Left kidney (tissue), 2 donors: Measurements from ENCODE around the gene JMJD1C. TPM values are rescaled to one million over a fixed set of nuclear protein-coding genes. Genes with fewer than 3 reads are reported as not detected.
"Not testable (repeated sequence)": the region's sequence is repeated elsewhere in the genome, so short reads cannot be mapped to it uniquely, and the experiment has no call there.

Experiments
- DNase-seq: peaks from one replicate; pipeline ENCODE4 v3.0.0-alpha.2; 2013
- polyA plus RNA-seq: library from polyadenylated mRNA; unstranded; fragments of 120-200 nt; gene quantifications from one replicate; pipeline ENCODE4 v1.2.1, GENCODE V29; 2013; ENCODE audit not compliant: insufficient read length

Gene JMJD1C
- polyA plus RNA-seq, 1 donor: 119 TPM

GRCh38 chr10:63366933-63367332 is 98.8 kb downstream of the JMJD1C start:
- DNase-seq: no peak

GRCh38 chr10:63365976-63366765 is 99.6 kb downstream of the JMJD1C start:
- no peak for DNase-seq

- no peak for DNase-seq
Observed at GRCh38 chr10:63364918-63365317, 100.9 kb downstream of the JMJD1C start.

- DNase-seq: no peak
Observed at GRCh38 chr10:63363951-63364350, 101.8 kb downstream of the JMJD1C start.

- DNase-seq: no peak
Observed at GRCh38 chr10:63355682-63356081, 110.1 kb downstream of the JMJD1C start.

GRCh38 chr10:63352976-63353375 is 112.8 kb downstream of the JMJD1C start:
- no peak for DNase-seq

- no peak for DNase-seq
Observed at GRCh38 chr10:63348245-63348850, 117.4 kb downstream of the JMJD1C start.

- DNase-seq: no peak
Observed at GRCh38 chr10:63346015-63346441, 119.7 kb downstream of the JMJD1C start.

GRCh38 chr10:63344269-63344668 is 121.5 kb downstream of the JMJD1C start:
- DNase-seq: no peak

GRCh38 chr10:63343476-63343875 is 122.3 kb downstream of the JMJD1C start:
- no peak for DNase-seq

- not testable (repeated sequence) for DNase-seq
Observed at GRCh38 chr10:63339640-63340039, 126.1 kb downstream of the JMJD1C start.

GRCh38 chr10:63337455-63338251 is 128.1 kb downstream of the JMJD1C start:
- DNase-seq: no peak

- no peak for DNase-seq
Observed at GRCh38 chr10:63331586-63331985, 134.2 kb downstream of the JMJD1C start.

GRCh38 chr10:63324495-63324854 is 141.3 kb downstream of the JMJD1C start:
- no peak for DNase-seq

GRCh38 chr10:63323701-63324494 is 141.9 kb downstream of the JMJD1C start:
- DNase-seq: no peak

GRCh38 chr10:63320683-63321082 is 145.1 kb downstream of the JMJD1C start:
- no peak for DNase-seq

- DNase-seq: no peak
Observed at GRCh38 chr10:63319231-63319630, 146.5 kb downstream of the JMJD1C start.

- DNase-seq: no peak
Observed at GRCh38 chr10:63318491-63318890, 147.3 kb downstream of the JMJD1C start.

- no peak for DNase-seq
Observed at GRCh38 chr10:63314020-63314419, 151.8 kb downstream of the JMJD1C start.

- no peak for DNase-seq
Observed at GRCh38 chr10:63313066-63313717, 152.6 kb downstream of the JMJD1C start.

- DNase-seq: no peak
Observed at GRCh38 chr10:63308628-63309027, 157.1 kb downstream of the JMJD1C start.

GRCh38 chr10:63304146-63304545 is 161.6 kb downstream of the JMJD1C start:
- no peak for DNase-seq
